H1 (cell line): ENCODE measurements around the gene WDR48. TPM values are rescaled to one million over a fixed set of nuclear protein-coding genes. Genes with fewer than 3 reads are reported as not detected.

ENCODE experiments used
- CTCF ChIA-PET: fragments of 300-600 bp; sonication (Branson Sonifier 250); formaldehyde crosslinking; loops from one replicate; lab custom pipeline; 2021; ENCODE audit not compliant: partially characterized antibody; lab: Charles Lee
- POLR2A ChIA-PET: fragments of 300-600 bp; sonication (Branson Sonifier 250); formaldehyde crosslinking; loops from one replicate; lab custom pipeline; 2021; ENCODE audit warnings: inconsistent platforms; ENCODE audit not compliant: partially characterized antibody; lab: Charles Lee
- DNase-seq, 2 experiments: peaks; one replicate each; pipeline versions ENCODE4 v3.0.0 to v3.0.0-alpha.2; 2010 to 2022; ENCODE audit warnings: low spot score in 2 of 2, low read depth in 1 of 2, mixed read lengths in 1 of 2
- FAIRE-seq: peaks from 2 replicates; lab custom pipeline; 2011; peaks lifted over from hg19 to GRCh38; lab: Jason Lieb, UNC
- H2AFZ ChIP-seq: 2 replicates; pipeline ENCODE4 v1.8.1; 2012; ENCODE audit warnings: low read length, inconsistent platforms
- H2AK5ac ChIP-seq: 2 replicates; pipeline ENCODE4 v1.6.1; 2013; ENCODE audit warnings: low read depth, low read length
- H2BK120ac ChIP-seq: replicated peaks from 2 replicates; pipeline ENCODE3; 2013; ENCODE audit warnings: low read depth, low read length, inconsistent platforms
- H2BK12ac ChIP-seq: 2 replicates; pipeline ENCODE4 v1.6.1; 2013; ENCODE audit warnings: low read depth, low read length
- H2BK15ac ChIP-seq: 2 replicates; pipeline ENCODE4 v1.6.1; 2013; ENCODE audit warnings: low read length
- H2BK20ac ChIP-seq: 2 replicates; pipeline ENCODE4 v1.6.1; 2013; ENCODE audit warnings: low read length
- H2BK5ac ChIP-seq: 2 replicates; pipeline ENCODE4 v1.6.1; 2013; ENCODE audit warnings: low read depth, low read length
- H3K14ac ChIP-seq: 2 replicates; pipeline ENCODE4 v1.6.1; 2013; ENCODE audit warnings: inconsistent platforms; ENCODE audit not compliant: insufficient read length
- H3K18ac ChIP-seq: 2 replicates; pipeline ENCODE4 v1.6.1; 2013; ENCODE audit warnings: low read length; ENCODE audit errors: extremely low read depth
- H3K23ac ChIP-seq: 2 replicates; pipeline ENCODE4 v1.6.1; 2013; ENCODE audit warnings: inconsistent platforms; ENCODE audit not compliant: insufficient read length
- H3K23me2 ChIP-seq: 2 replicates; pipeline ENCODE4 v1.6.1; 2013; ENCODE audit warnings: low read depth, low read length
- H3K27ac ChIP-seq: 2 replicates; pipeline ENCODE4 v1.6.1; 2011; ENCODE audit warnings: low read depth, low read length, inconsistent platforms
- H3K27me3 ChIP-seq, 4 experiments: replicated peaks in 1 of 4; 1 replicate in 1 of 4; 2 replicates in 3 of 4; pipeline versions ENCODE4 v1.6.1 to v1.8.1; 2011 to 2013; ENCODE audit warnings: low read length in 3 of 4, mild to moderate bottlenecking in 3 of 4, inconsistent platforms in 2 of 4, mixed read lengths in 2 of 4, moderate library complexity in 1 of 4; ENCODE audit not compliant: control insufficient read depth in 3 of 4, insufficient read depth in 3 of 4; ENCODE audit errors: extremely low read depth in 1 of 4
- H3K36me3 ChIP-seq, 4 experiments: 2 replicates each; pipeline versions ENCODE4 v1.6.1 to v1.8.1; 2011 to 2013; ENCODE audit warnings: mild to moderate bottlenecking in 4 of 4, low read length in 3 of 4, moderate library complexity in 2 of 4, control low read depth in 1 of 4, inconsistent platforms in 1 of 4; ENCODE audit not compliant: insufficient read depth in 4 of 4, control insufficient read depth in 2 of 4
- H3K4ac ChIP-seq: replicated peaks from 2 replicates; pipeline ENCODE3; 2013; ENCODE audit warnings: low read length, low read depth, mixed read lengths, inconsistent platforms; ENCODE audit not compliant: insufficient read length
- H3K4me1 ChIP-seq, 4 experiments: replicated peaks in 1 of 4; 1 replicate in 1 of 4; 2 replicates in 3 of 4; pipeline versions ENCODE4 v1.6.1 to v1.8.1; 2011 to 2013; ENCODE audit warnings: low read length in 3 of 4, inconsistent platforms in 2 of 4, mixed read lengths in 1 of 4; ENCODE audit not compliant: insufficient read depth in 4 of 4, control insufficient read depth in 3 of 4
- H3K4me2 ChIP-seq, 2 experiments: 2 replicates each; pipeline versions ENCODE4 v1.6.1 to v1.8.1; 2011 to 2013; ENCODE audit warnings: low read depth in 2 of 2, low read length in 2 of 2, control low read depth in 1 of 2, inconsistent platforms in 1 of 2, mild to moderate bottlenecking in 1 of 2; ENCODE audit not compliant: insufficient read depth in 1 of 2
- H3K4me3 ChIP-seq, 4 experiments: fragments of 200-600, 300-600 bp in 1 of 4; sonication (generic), shearing (Covaris generic), sonication (Bioruptor Twin) in 1 of 4; 2 replicates each; pipeline versions ENCODE4 v1.5.1 to v1.8.1; 2011 to 2016; ENCODE audit warnings: low read length in 4 of 4, low read depth in 3 of 4, control low read depth in 2 of 4, inconsistent platforms in 2 of 4, mild to moderate bottlenecking in 2 of 4, mixed read lengths in 1 of 4, moderate library complexity in 1 of 4; ENCODE audit not compliant: insufficient read depth in 2 of 4; ENCODE audit errors: extremely low read depth in 1 of 4
- H3K56ac ChIP-seq: replicated peaks from 2 replicates; pipeline ENCODE3; 2013; ENCODE audit warnings: low read depth, mild to moderate bottlenecking, mixed read lengths, low read length, inconsistent platforms; ENCODE audit not compliant: insufficient read length
- H3K79me1 ChIP-seq: 2 replicates; pipeline ENCODE4 v1.6.1; 2013; ENCODE audit warnings: low read depth, low read length, control low read depth
- H3K79me2 ChIP-seq, 2 experiments: 2 replicates each; pipeline versions ENCODE4 v1.6.1 to v1.8.1; 2012 to 2013; ENCODE audit warnings: low read length in 2 of 2, mild to moderate bottlenecking in 2 of 2, inconsistent platforms in 1 of 2; ENCODE audit not compliant: insufficient read depth in 2 of 2, control insufficient read depth in 1 of 2
- H3K9ac ChIP-seq, 4 experiments: replicated peaks in 1 of 4; 1 replicate in 1 of 4; 2 replicates in 3 of 4; pipeline versions ENCODE4 v1.6.1 to v1.8.1; 2011 to 2013; ENCODE audit warnings: low read depth in 3 of 4, low read length in 3 of 4, control low read depth in 2 of 4, mild to moderate bottlenecking in 2 of 4, moderate library complexity in 2 of 4, inconsistent platforms in 1 of 4; ENCODE audit errors: extremely low read depth in 1 of 4
- H3K9me3 ChIP-seq, 2 experiments: 2 replicates each; pipeline versions ENCODE4 v1.6.1 to v1.8.1; 2012 to 2013; ENCODE audit warnings: mild to moderate bottlenecking in 2 of 2, moderate library complexity in 2 of 2, control low read depth in 1 of 2, inconsistent platforms in 1 of 2, low read depth in 1 of 2, low read length in 1 of 2, mixed read lengths in 1 of 2; ENCODE audit not compliant: insufficient read depth in 2 of 2
- H4K20me1 ChIP-seq, 2 experiments: replicated peaks in 1 of 2; 2 replicates each; pipeline versions ENCODE3 to v1.8.1; 2011 to 2013; ENCODE audit warnings: inconsistent platforms in 2 of 2, low read length in 2 of 2, mild to moderate bottlenecking in 1 of 2; ENCODE audit not compliant: insufficient read depth in 2 of 2, control insufficient read depth in 1 of 2
- H4K5ac ChIP-seq: 2 replicates; pipeline ENCODE4 v1.6.1; 2013; ENCODE audit warnings: low read length, low read depth, mixed read lengths, inconsistent platforms; ENCODE audit not compliant: insufficient read length
- H4K8ac ChIP-seq: 2 replicates; pipeline ENCODE4 v1.8.0; 2013; ENCODE audit warnings: mild to moderate bottlenecking, moderate library complexity, low read length, inconsistent platforms; ENCODE audit not compliant: insufficient read depth; ENCODE audit errors: extremely low read depth
- H4K91ac ChIP-seq: replicated peaks from 2 replicates; pipeline ENCODE3; 2013; ENCODE audit warnings: low read length, mixed read lengths, inconsistent platforms; ENCODE audit not compliant: insufficient read length
- CTCF ChIP-seq, 3 experiments: IDR thresholded peaks; 1 replicate in 2 of 3; 2 replicates in 1 of 3; pipeline versions ENCODE4 v1.5.1 to v1.6.1; 2011; ENCODE audit warnings: low read length in 3 of 3, mild to moderate bottlenecking in 3 of 3, inconsistent platforms in 2 of 3, low read depth in 1 of 3, moderate library complexity in 1 of 3; ENCODE audit not compliant: insufficient read depth in 1 of 3; ENCODE audit errors: control extremely low read depth in 1 of 3
- MAX ChIP-seq: IDR thresholded peaks from 2 replicates; pipeline ENCODE4 v1.6.1; 2012; ENCODE audit warnings: inconsistent platforms
- RAD21 ChIP-seq, 2 experiments: IDR thresholded peaks in 1 of 2; conservative IDR thresholded peaks in 1 of 2; 2 replicates each; pipeline ENCODE4 v1.6.1; 2011; ENCODE audit warnings: low read depth in 2 of 2, low read length in 2 of 2, improper control_type of control experiment in 1 of 2, inconsistent platforms in 1 of 2, mild to moderate bottlenecking in 1 of 2, moderate library complexity in 1 of 2
- ZNF274 ChIP-seq: IDR thresholded peaks from 2 replicates; pipeline ENCODE4 v1.7.0; 2012; ENCODE audit warnings: low read length, borderline replicate concordance; ENCODE audit errors: extremely low read depth
- WGBS, 2 experiments: shearing (Covaris generic) in 1 of 2; methylation state at CpG; one replicate each; pipeline versions ENCODE4 v1.1.6 to v1.1.7; 2013 to 2015; ENCODE audit warnings: low lambda C conversion rate in 2 of 2, mixed read lengths in 2 of 2, inconsistent platforms in 1 of 2, low coverage in 1 of 2, missing lambda C conversion rate in 1 of 2; ENCODE audit not compliant: insufficient replicate concordance in 2 of 2, insufficient coverage in 1 of 2, insufficient read length in 1 of 2; ENCODE audit errors: extremely low coverage in 1 of 2, missing lambda C conversion rate in 1 of 2; 5-methylcytosine and 5-hydroxymethylcytosine counted together
- polyA plus RNA-seq, 7 experiments: library from polyadenylated mRNA; depleted of rRNA in 3 of 7; stranded (reverse) in 5 of 7; unstranded in 2 of 7; fragments of >200 nt in 5 of 7; fragments of 200-250 nt in 2 of 7; gene quantifications; 1 replicate in 5 of 7; 2 replicates in 1 of 7; 4 replicates in 1 of 7; pipeline versions ENCODE4 v1.2.1 to v1.2.3, GENCODE V29; 2011 to 2013; ENCODE audit warnings: missing spikeins in 2 of 7, mixed read lengths in 2 of 7
- total RNA-seq: library from RNA; stranded (reverse); fragmentation: NEBNext Ultra II Directional; extraction: Animal tissue kit (Norgen Biotek cat#: 25700); gene quantifications from 2 replicates; pipeline ENCODE4 v1.2.1, GENCODE V29; 2021

Gene WDR48
- total and polyA plus RNA-seq, 2 of the 8 experiments (the other 6 are each of a cell fraction or from before 2014, with no cell fraction given), result 21.2 to 54.1 TPM

- Histone ChIP-seq H3K9ac (no peak overlapping the region), H3K27me3 (no peaks in the 10 kb centered on the region), H3K56ac (no peak overlapping the region), H2BK15ac (peak overlapping the region; percentile 100), H2BK20ac (0 out of 2 replicates have a peak overlapping the region, but pooled peaks have one; percentile 66), H3K14ac (no peak overlapping the region), H3K23ac (no peak overlapping the region), H3K23me2 (no peaks in the 10 kb centered on the region), H3K4me3 (no peak overlapping the region), H4K8ac (no peak overlapping the region; the same call in 1 of the 2 replicates), H3K4me2 (no peak overlapping the region), H3K9me3 (no peaks in the 10 kb centered on the region), H2BK5ac (peak overlapping the region; percentile 84), H2AFZ (no peak overlapping the region), H4K20me1 (no peaks in the 10 kb centered on the region), H3K27ac (no peak overlapping the region), H3K18ac (no peak overlapping the region), H3K79me1 (no peaks in the 10 kb centered on the region), H3K36me3 (no peaks in the 10 kb centered on the region), H3K4me1 (0 out of 7 replicates have a peak, but pooled peaks cover 0 to 3% (median 0%) of the 10 kb centered on the region in 4 experiments), H4K91ac (no peak overlapping the region), H2BK120ac (no peak overlapping the region), H2AK5ac (peak overlapping the region; percentile 82; the same call in 1 of the 2 replicates), H3K4ac (no peak overlapping the region), H2BK12ac (peak overlapping the region; percentile 97; the same call in 1 of the 2 replicates), H4K5ac (no peak overlapping the region), H3K79me2 (no peaks in the 10 kb centered on the region)
- POLR2A ChIA-PET, result interaction anchor here (0.8 to 3.1 kb wide), 11 partner anchors 10 to 161 kb away, joined by 3 to 13 read pairs (median 3); partner anchors contain the start of genes GORASP1 and TTC21A
- DNase-seq, result no peak
- CTCF ChIA-PET, result interaction anchor here (0.6 to 20.0 kb wide), 40 partner anchors 10 to 1658 kb away, joined by 3 to 496 read pairs (median 5); partner anchors contain the start of genes CX3CR1, GORASP1, TTC21A and XIRP1
- FAIRE-seq, result peak; percentile 36
- TF ChIP-seq MAX (0 out of 2 replicates have a peak, but pooled peaks have one; percentile 32), ZNF274 (no peak), RAD21 (IDR thresholded peaks at IDR 0.05 in 1 of 2, conservative IDR thresholded peaks at IDR 0.05 in 1 of 2; ENCODE audit: low read depth in 2 of 2, low read length in 2 of 2) (peak; percentile 84 to 87), CTCF (IDR thresholded peaks at IDR 0.05; ENCODE audit: control extremely low read depth in 1 of 3, insufficient read depth in 1 of 3, low read depth in 1 of 3, low read length in 3 of 3) (peak; percentile 69 to 72 (median 70))
- 77% methylated on average over 6 of the region's 6 CpGs; no CpG with 5 or more reads in 1 of the 2 experiments for WGBS, 2 experiments
Measured at GRCh38 chr3:39126532-39127071, 74.8 kb downstream of the WDR48 start.
